MCF 10A (cell line): Measurements from ENCODE around the gene BEND7. TPM values are rescaled to one million over a fixed set of nuclear protein-coding genes. Genes with fewer than 3 reads are reported as not detected.

Experiments
- BruUV-seq: library from RNA; stranded (reverse); fragments of 400-500 nt; replicated peaks from 2 replicates; lab custom pipeline; 2021; lab: Mats Ljungman, UMichigan
- CTCF ChIA-PET: fragments of 300-600 bp; sonication (Branson Sonifier 250); formaldehyde crosslinking; extraction: SDS; loops from one replicate; lab custom pipeline; 2021; ENCODE audit warnings: antibody characterized with exemption, inconsistent platforms; lab: Yijun Ruan, JAX
- POLR2A ChIA-PET: fragments of 300-600, 350-650 bp; sonication (Branson Sonifier 250); formaldehyde crosslinking; extraction: SDS; loops from one replicate; lab custom pipeline; 2020; ENCODE audit warnings: antibody characterized with exemption, inconsistent platforms; lab: Yijun Ruan, JAX
- DNase-seq: peaks from one replicate; pipeline ENCODE4 v3.0.0-alpha.2; 2018; ENCODE audit not compliant: unreplicated experiment
- H3K27ac Mint-ChIP-seq: one replicate; pipeline ENCODE4 v1.8.0; 2022; ENCODE audit warnings: mild to moderate bottlenecking, low read depth, mixed read lengths; ENCODE audit not compliant: unreplicated experiment
- H3K27me3 Mint-ChIP-seq: one replicate; pipeline ENCODE4 v1.8.0; 2022; ENCODE audit warnings: mixed read lengths; ENCODE audit not compliant: insufficient read depth, unreplicated experiment
- H3K36me3 Mint-ChIP-seq: one replicate; pipeline ENCODE4 v1.8.0; 2022; ENCODE audit warnings: mild to moderate bottlenecking, moderate library complexity, mixed read lengths; ENCODE audit not compliant: insufficient read depth, unreplicated experiment
- H3K4me1 Mint-ChIP-seq: one replicate; pipeline ENCODE4 v1.8.0; 2022; ENCODE audit warnings: mixed read lengths; ENCODE audit not compliant: insufficient read depth, unreplicated experiment
- H3K4me3 Mint-ChIP-seq: one replicate; pipeline ENCODE4 v1.8.0; 2022; ENCODE audit warnings: mild to moderate bottlenecking, moderate library complexity, mixed read lengths; ENCODE audit not compliant: unreplicated experiment
- H3K9me3 Mint-ChIP-seq: one replicate; pipeline ENCODE4 v1.8.0; 2022; ENCODE audit warnings: mixed read lengths; ENCODE audit not compliant: unreplicated experiment
- intact Hi-C: fragments of 100-400 bp; cut with micrococcal nuclease; formaldehyde crosslinking; loops from 2 replicates; pipeline ENCODE4 v1.14.1; 2022
- total RNA-seq: library from RNA; stranded (reverse); gene quantifications from 2 replicates; pipeline ENCODE4 v1.2.3, GENCODE V29; 2022
- TF ChIP-seq, protein P1 (sequence below): fragments of 200-600 bp; IDR thresholded peaks from one replicate; pipeline ENCODE4 v1.8.0; 2022; ENCODE audit warnings: antibody characterized with exemption, mild to moderate bottlenecking; ENCODE audit not compliant: unreplicated experiment

BEND7 gene
- total RNA-seq, 1 experiment from 2014 or later, result 12.4 TPM

DNA sequence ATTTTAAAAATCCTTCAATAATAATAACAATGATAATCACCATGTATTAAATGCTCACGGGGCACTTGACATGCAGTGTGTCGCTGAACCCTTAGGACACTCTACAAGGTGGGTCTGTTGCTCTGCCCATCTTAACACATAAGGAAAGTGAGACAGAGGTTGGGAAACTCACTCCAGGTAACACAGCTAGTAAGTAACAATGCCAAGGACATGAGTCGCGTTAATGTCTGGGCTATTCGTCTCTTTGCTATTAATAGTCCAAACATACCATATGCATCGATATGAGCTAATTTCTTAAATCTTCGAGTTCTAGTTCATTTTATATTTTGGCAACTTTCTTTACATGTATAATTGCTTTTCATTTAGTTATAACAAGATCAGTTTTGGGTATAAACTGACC, 79.5 kb downstream of the BEND7 start:
- POLR2A ChIA-PET, result interaction anchor here (0.6 to 1.6 kb wide), 5 partner anchors 9 to 1425 kb away, joined by 3 to 6 read pairs (median 3); no protein-coding TSS in a partner anchor
- Mint-ChIP-seq H3K4me1 (peaks cover 10% of the 10 kb centered on the region), H3K4me3 (no peak overlapping the region), H3K27ac (no peak overlapping the region), H3K9me3 (no peaks in the 10 kb centered on the region), H3K27me3 (no peaks in the 10 kb centered on the region), H3K36me3 (peaks cover 8% of the 10 kb centered on the region)
- DNase-seq, result peak; percentile 13
- CTCF ChIA-PET, result interaction anchor here (0.6 to 1.5 kb wide), 5 partner anchors 9 to 176 kb away, joined by 3 to 16 read pairs (median 5); no protein-coding TSS in a partner anchor
- no TSS peak for BruUV-seq
- TF ChIP-seq, protein P1, sequence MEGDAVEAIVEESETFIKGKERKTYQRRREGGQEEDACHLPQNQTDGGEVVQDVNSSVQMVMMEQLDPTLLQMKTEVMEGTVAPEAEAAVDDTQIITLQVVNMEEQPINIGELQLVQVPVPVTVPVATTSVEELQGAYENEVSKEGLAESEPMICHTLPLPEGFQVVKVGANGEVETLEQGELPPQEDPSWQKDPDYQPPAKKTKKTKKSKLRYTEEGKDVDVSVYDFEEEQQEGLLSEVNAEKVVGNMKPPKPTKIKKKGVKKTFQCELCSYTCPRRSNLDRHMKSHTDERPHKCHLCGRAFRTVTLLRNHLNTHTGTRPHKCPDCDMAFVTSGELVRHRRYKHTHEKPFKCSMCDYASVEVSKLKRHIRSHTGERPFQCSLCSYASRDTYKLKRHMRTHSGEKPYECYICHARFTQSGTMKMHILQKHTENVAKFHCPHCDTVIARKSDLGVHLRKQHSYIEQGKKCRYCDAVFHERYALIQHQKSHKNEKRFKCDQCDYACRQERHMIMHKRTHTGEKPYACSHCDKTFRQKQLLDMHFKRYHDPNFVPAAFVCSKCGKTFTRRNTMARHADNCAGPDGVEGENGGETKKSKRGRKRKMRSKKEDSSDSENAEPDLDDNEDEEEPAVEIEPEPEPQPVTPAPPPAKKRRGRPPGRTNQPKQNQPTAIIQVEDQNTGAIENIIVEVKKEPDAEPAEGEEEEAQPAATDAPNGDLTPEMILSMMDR, result no peak
- intact Hi-C loops, result no loop called here

DNA sequence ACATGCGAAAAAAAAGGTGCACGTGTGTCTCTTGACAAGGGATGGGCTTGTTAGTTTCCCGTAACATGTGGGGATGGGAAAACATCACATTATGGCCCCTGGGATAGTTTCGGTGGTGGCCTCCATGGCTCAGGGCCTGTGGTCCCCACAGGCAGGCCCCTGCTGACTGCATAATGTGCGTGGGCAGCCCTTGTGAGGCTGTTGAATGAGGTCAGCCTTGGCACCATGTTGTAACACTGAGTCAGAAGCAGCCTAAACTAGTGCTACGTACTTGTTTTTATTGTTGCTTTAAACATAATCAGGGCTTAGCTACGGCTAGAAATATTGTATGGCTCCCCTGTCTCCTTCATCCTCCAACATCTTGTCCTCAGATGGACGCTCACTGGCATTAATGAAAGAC, 80.6 kb downstream of the BEND7 start:
- H3K4me3 Mint-ChIP-seq, result no peak overlapping the region
- H3K36me3 Mint-ChIP-seq, result peaks cover 8% of the 10 kb centered on the region
- TF ChIP-seq, protein P1, result no peak
- intact Hi-C loops, result no loop called here
- no TSS peak for BruUV-seq
- H3K27me3 Mint-ChIP-seq, result no peaks in the 10 kb centered on the region
- peaks cover 10% of the 10 kb centered on the region for H3K4me1 Mint-ChIP-seq
- CTCF ChIA-PET, result no interaction called here
- peak; percentile 25 for DNase-seq
- H3K9me3 Mint-ChIP-seq, result no peaks in the 10 kb centered on the region
- H3K27ac Mint-ChIP-seq, result no peak overlapping the region
- POLR2A ChIA-PET, result no interaction called here

DNA sequence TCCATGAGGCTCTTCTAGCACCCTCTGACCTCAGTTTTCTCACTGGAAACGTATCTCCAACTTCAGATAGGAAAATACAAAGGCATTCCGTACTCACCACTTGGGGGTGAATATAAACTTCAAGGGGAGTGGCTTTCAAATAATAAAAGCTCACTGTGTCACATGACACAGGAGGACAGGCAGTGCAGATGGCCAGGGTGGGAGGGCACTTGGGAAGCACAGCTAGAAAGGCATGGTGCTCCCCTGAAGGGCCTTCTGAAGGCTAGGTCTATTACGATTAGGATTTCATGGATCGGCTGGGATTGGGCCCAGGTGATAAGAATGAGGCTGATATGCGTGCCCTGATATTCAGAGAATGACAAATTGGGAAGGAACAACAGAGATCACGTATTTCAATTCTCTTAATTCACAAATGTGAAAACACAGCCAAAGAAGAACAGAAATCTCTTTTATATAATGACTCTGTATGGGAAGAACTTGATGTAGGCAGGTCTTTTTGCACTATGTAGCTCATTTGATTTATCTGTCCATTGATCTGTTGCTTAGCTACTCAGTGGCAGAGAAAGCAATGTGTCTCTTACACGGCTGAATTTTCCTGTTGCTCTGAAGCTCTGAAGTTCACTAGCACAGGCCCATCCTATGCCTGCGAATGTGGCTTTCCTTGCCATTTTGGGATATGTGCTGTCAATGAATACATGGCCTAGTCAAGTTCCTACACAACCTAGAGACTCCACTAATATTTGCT, 83.0 kb downstream of the BEND7 start:
- Mint-ChIP-seq H3K27me3 (no peaks in the 10 kb centered on the region), H3K9me3 (no peaks in the 10 kb centered on the region), H3K36me3 (peaks cover 8% of the 10 kb centered on the region), H3K27ac (no peak overlapping the region), H3K4me1 (peaks cover 9% of the 10 kb centered on the region), H3K4me3 (no peak overlapping the region)
- DNase-seq, result no peak
- intact Hi-C loops, result no loop called here
- POLR2A ChIA-PET, result interaction anchor here (1.1 kb wide), 1 partner anchor 97 kb away, joined by 4 read pairs; no protein-coding TSS in a partner anchor
- no TSS peak for BruUV-seq
- CTCF ChIA-PET, result interaction anchor here (2.2 kb wide), 1 partner anchor 73 kb away, joined by 16 read pairs; no protein-coding TSS in a partner anchor
- TF ChIP-seq, protein P1, result no peak

DNA sequence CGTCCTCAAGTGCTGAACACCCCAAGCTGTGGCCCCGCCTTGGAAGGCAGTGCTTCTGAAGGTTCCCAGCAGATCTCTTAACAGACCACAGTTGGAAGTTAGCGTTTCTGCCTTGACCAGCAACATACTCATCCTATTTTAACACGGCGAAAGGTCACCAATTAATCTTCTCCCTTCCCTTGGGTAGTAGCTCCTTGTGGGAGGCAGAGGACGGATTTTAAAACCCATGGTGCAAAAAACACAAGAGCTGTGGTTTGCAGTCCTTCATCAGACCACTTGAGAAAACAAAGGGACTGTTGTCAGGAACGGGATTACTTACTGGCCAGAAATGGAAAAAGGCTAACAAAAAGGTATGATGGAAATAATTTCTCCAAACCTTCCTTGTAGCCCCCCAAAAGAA, 87.3 kb downstream of the BEND7 start:
- intact Hi-C loops, result no loop called here
- ChIA-PET CTCF (interaction anchor here (0.8 to 5.5 kb wide), 9 partner anchors 8 to 88 kb away, joined by 3 to 91 read pairs (median 6); no protein-coding TSS in a partner anchor), POLR2A (interaction anchor here (2.5 kb wide), 1 partner anchor 8 kb away, joined by 6 read pairs; no protein-coding TSS in a partner anchor)
- no TSS peak for BruUV-seq
- Mint-ChIP-seq H3K4me1 (peaks cover 6% of the 10 kb centered on the region), H3K36me3 (peaks cover 8% of the 10 kb centered on the region), H3K27me3 (peaks cover 18% of the 10 kb centered on the region), H3K4me3 (no peak overlapping the region), H3K27ac (no peak overlapping the region), H3K9me3 (no peaks in the 10 kb centered on the region)
- TF ChIP-seq, protein P1, result no peak
- no peak for DNase-seq
